ENCODE results near the gene PCDHGA6. TPM values are rescaled to one million over a fixed set of nuclear protein-coding genes. Genes with fewer than 3 reads are reported as not detected.
"Not testable (repeated sequence)": the region's sequence is repeated elsewhere in the genome, so short reads cannot be mapped to it uniquely, and the experiment has no call there.

The PCDHGA6 gene
- total RNA-seq, 1 donor from 2014 or later = 3.9 TPM

- no peak for TF ChIP-seq CTCF (IDR thresholded peaks at IDR 0.05; ENCODE audit: unreplicated experiment)
- Mint-ChIP-seq H3K36me3 (ENCODE audit: low read depth, unreplicated experiment) (peaks cover 65% of the 10 kb centered on the region), H3K27me3 (ENCODE audit: unreplicated experiment) (peaks cover 4% of the 10 kb centered on the region), H3K27ac (ENCODE audit: unreplicated experiment) (no peak overlapping the region), H3K4me3 (ENCODE audit: unreplicated experiment) (peak overlapping the region; percentile 62), H3K4me1 (ENCODE audit: unreplicated experiment) (no peaks in the 10 kb centered on the region), H3K9me3 (ENCODE audit: unreplicated experiment) (peaks cover 32% of the 10 kb centered on the region)
- DNase-seq (ENCODE audit: low spot score) = no peak
Observed at GRCh38 chr5:141384471-141385267, 11.0 kb downstream of the PCDHGA6 start.

- H3K4me1 Mint-ChIP-seq (ENCODE audit: unreplicated experiment); H3K27me3 Mint-ChIP-seq (ENCODE audit: unreplicated experiment): not testable (repeated sequence)
- Mint-ChIP-seq H3K36me3 (ENCODE audit: low read depth, unreplicated experiment) (peaks cover 73% of the 10 kb centered on the region), H3K9me3 (ENCODE audit: unreplicated experiment) (peaks cover 37% of the 10 kb centered on the region), H3K4me3 (ENCODE audit: unreplicated experiment) (peak within 1 kb of the TSS; percentile 81), H3K27ac (ENCODE audit: unreplicated experiment) (peak within 1 kb of the TSS; percentile 48)
- peak; percentile 47 for DNase-seq (ENCODE audit: low spot score)
- TF ChIP-seq CTCF (IDR thresholded peaks at IDR 0.05; ENCODE audit: unreplicated experiment) = peak; percentile 13
Observed at GRCh38 chr5:141387557-141388311, 14.0 kb downstream of the PCDHGA6 start, which contains the start of gene PCDHGB4. Gene PCDHGB4 (plus strand): TSS chr5:141387698. CDS start chr5:141387885, 187 bp downstream.

- H3K4me3 Mint-ChIP-seq (ENCODE audit: unreplicated experiment) = peak overlapping the region; percentile 81
- H3K9me3 Mint-ChIP-seq (ENCODE audit: unreplicated experiment) = peaks cover 41% of the 10 kb centered on the region
- peaks cover 8% of the 10 kb centered on the region for H3K27me3 Mint-ChIP-seq (ENCODE audit: unreplicated experiment)
- H3K36me3 Mint-ChIP-seq (ENCODE audit: low read depth, unreplicated experiment) = peaks cover 73% of the 10 kb centered on the region
- DNase-seq (ENCODE audit: low spot score) = no peak
- no peak overlapping the region for H3K27ac Mint-ChIP-seq (ENCODE audit: unreplicated experiment)
- peaks cover 3% of the 10 kb centered on the region for H3K4me1 Mint-ChIP-seq (ENCODE audit: unreplicated experiment)
- TF ChIP-seq CTCF (IDR thresholded peaks at IDR 0.05; ENCODE audit: unreplicated experiment) = no peak
Observed at GRCh38 chr5:141388661-141389060, 15.0 kb downstream of the PCDHGA6 start.

- Mint-ChIP-seq H3K4me1 (ENCODE audit: unreplicated experiment) (peaks cover 3% of the 10 kb centered on the region), H3K9me3 (ENCODE audit: unreplicated experiment) (peaks cover 43% of the 10 kb centered on the region), H3K36me3 (ENCODE audit: low read depth, unreplicated experiment) (peaks cover 73% of the 10 kb centered on the region), H3K27ac (ENCODE audit: unreplicated experiment) (no peak overlapping the region), H3K4me3 (ENCODE audit: unreplicated experiment) (peak overlapping the region; percentile 81), H3K27me3 (ENCODE audit: unreplicated experiment) (peaks cover 8% of the 10 kb centered on the region)
- no peak for TF ChIP-seq CTCF (IDR thresholded peaks at IDR 0.05; ENCODE audit: unreplicated experiment)
- no peak for DNase-seq (ENCODE audit: low spot score)
Observed at GRCh38 chr5:141389153-141390042, 15.7 kb downstream of the PCDHGA6 start.
